Femur (tissue), 1 donor: Measurements from ENCODE around the gene ING2.
"Not testable (repeated sequence)": the region's sequence is repeated elsewhere in the genome, so short reads cannot be mapped to it uniquely, and the experiment has no call there.

Source experiments
- DNase-seq: peaks from one replicate; pipeline ENCODE4 v3.0.0-alpha.2; 2017

Gene ING2

GRCh38 chr4:183504930-183505610 is at the start of gene ING2:
Gene ING2, plus strand, starts transcription at chr4:183505058. Its CDS starts 138 bp downstream, at chr4:183505196.
- DNase-seq: peak; percentile 59

GRCh38 chr4:183455431-183456195 is 49.2 kb upstream of the ING2 start:
- DNase-seq: no peak

- no peak for DNase-seq
These were observed 46.9 kb upstream of the ING2 start for GRCh38 chr4:183458005-183458404.

GRCh38 chr4:183463903-183464619 is 40.8 kb upstream of the ING2 start:
- not testable (repeated sequence) for DNase-seq

- not testable (repeated sequence) for DNase-seq
These were observed 39.0 kb upstream of the ING2 start for GRCh38 chr4:183465879-183466278.

GRCh38 chr4:183467246-183467645 is 37.6 kb upstream of the ING2 start:
- DNase-seq: no peak

GRCh38 chr4:183468210-183469095 is 36.4 kb upstream of the ING2 start:
- DNase-seq: no peak

GRCh38 chr4:183469285-183469684 is 35.6 kb upstream of the ING2 start:
- no peak for DNase-seq

GRCh38 chr4:183469936-183470335 is 34.9 kb upstream of the ING2 start:
- DNase-seq: no peak

GRCh38 chr4:183470821-183471220 is 34.0 kb upstream of the ING2 start:
- DNase-seq: no peak

GRCh38 chr4:183471946-183472708 is 32.7 kb upstream of the ING2 start:
- DNase-seq: peak; percentile 88

GRCh38 chr4:183478123-183478522 is 26.7 kb upstream of the ING2 start:
- no peak for DNase-seq

- DNase-seq: no peak
These were observed 25.9 kb upstream of the ING2 start for GRCh38 chr4:183478926-183479325.

- DNase-seq: not testable (repeated sequence)
These were observed 22.3 kb upstream of the ING2 start for GRCh38 chr4:183482515-183483095.

- no peak for DNase-seq
These were observed 20.9 kb upstream of the ING2 start for GRCh38 chr4:183483997-183484396.

- DNase-seq: no peak
These were observed 19.3 kb upstream of the ING2 start for GRCh38 chr4:183485411-183486160.

GRCh38 chr4:183492791-183493222 is 12.1 kb upstream of the ING2 start:
- no peak for DNase-seq

- no peak for DNase-seq
These were observed 11.6 kb upstream of the ING2 start for GRCh38 chr4:183493246-183493645.

GRCh38 chr4:183495184-183495583 is 9.7 kb upstream of the ING2 start:
- no peak for DNase-seq

- DNase-seq: peak; percentile 22
These were observed 5.5 kb upstream of the ING2 start for GRCh38 chr4:183499389-183499788.

- no peak for DNase-seq
These were observed 5.1 kb upstream of the ING2 start for GRCh38 chr4:183499801-183500200.
